HepG2 (cell line): ENCODE data around the gene PLA1A. TPM values are rescaled to one million over a fixed set of nuclear protein-coding genes. Genes with fewer than 3 reads are reported as not detected.

Experiments
- ATAC-seq: fragments of 200-7000 bp; cut with Tn5 transposase; 3 replicates; pipeline ENCODE4 v1.9.1; 2020; ENCODE audit warnings: mild to moderate bottlenecking, moderate library complexity
- BruUV-seq: library from RNA; stranded (reverse); fragments of 400-500 nt; replicated peaks from 2 replicates; lab custom pipeline; 2021; lab: Mats Ljungman, UMichigan
- CTCF ChIA-PET: fragments of 300-600 bp; formaldehyde crosslinking; extraction: SDS; loops from one replicate; lab custom pipeline; 2021; ENCODE audit warnings: low total read pairs, inconsistent platforms, low intra/inter-chr PET ratio; lab: Yijun Ruan, JAX
- POLR2A ChIA-PET: fragments of 350-600 bp; sonication (Branson Sonifier 250); formaldehyde crosslinking; loops from one replicate; lab custom pipeline; 2020; ENCODE audit warnings: antibody characterized with exemption, inconsistent platforms; lab: Yijun Ruan, JAX
- DNase-seq: peaks from one replicate; pipeline ENCODE4 v3.0.0-alpha.2; 2015; ENCODE audit warnings: low spot score
- FAIRE-seq: peaks from 3 replicates; lab custom pipeline; 2011; peaks lifted over from hg19 to GRCh38; lab: Jason Lieb, UNC
- H2AFZ ChIP-seq: one replicate; pipeline ENCODE4 v1.6.1; 2011; ENCODE audit warnings: low read length, inconsistent platforms
- H3K27ac ChIP-seq: fragments of 300-600 bp; 3 replicates; pipeline ENCODE4 v1.8.0; 2011; ENCODE audit warnings: mixed run types, mild to moderate bottlenecking, mixed read lengths, low read length, inconsistent platforms; ENCODE audit not compliant: insufficient read depth; ENCODE audit errors: extremely low read length
- H3K27me3 ChIP-seq, 2 experiments: fragments of 200-600 bp in 1 of 2; 2 replicates in 1 of 2; 3 replicates in 1 of 2; pipeline versions ENCODE4 v1.6.0 to v1.8.0; 2011; ENCODE audit warnings: low read length in 2 of 2, mild to moderate bottlenecking in 2 of 2, moderate library complexity in 2 of 2, inconsistent platforms in 1 of 2; ENCODE audit not compliant: insufficient read depth in 2 of 2, control insufficient read depth in 1 of 2
- H3K36me3 ChIP-seq, 2 experiments: fragments of 200-600 bp in 1 of 2; replicated peaks in 1 of 2; 2 replicates in 1 of 2; 3 replicates in 1 of 2; pipeline versions ENCODE4 v1.5.1 to v1.8.0; 2011; ENCODE audit warnings: low read length in 2 of 2, inconsistent platforms in 1 of 2; ENCODE audit not compliant: insufficient read depth in 2 of 2, control insufficient read depth in 1 of 2
- H3K4me1 ChIP-seq: 2 replicates; pipeline ENCODE4 v1.5.1; 2012; ENCODE audit warnings: low read length, inconsistent platforms; ENCODE audit not compliant: insufficient read depth
- H3K4me2 ChIP-seq: 2 replicates; pipeline ENCODE4 v1.6.0; 2011; ENCODE audit warnings: low read depth, low read length, inconsistent platforms
- H3K4me3 ChIP-seq, 3 experiments: fragments of 200-600 bp in 1 of 3; sonication (generic), shearing (Covaris generic) in 1 of 3; replicated peaks in 1 of 3; 2 replicates each; pipeline ENCODE4 v1.5.1; 2011 to 2016; ENCODE audit warnings: low read length in 3 of 3, inconsistent platforms in 2 of 3, low read depth in 2 of 3, mild to moderate bottlenecking in 2 of 3, control low read depth in 1 of 3, mixed read lengths in 1 of 3; ENCODE audit not compliant: insufficient read depth in 1 of 3
- H3K79me2 ChIP-seq: one replicate; pipeline ENCODE4 v1.6.1; 2011; ENCODE audit warnings: low read length, inconsistent platforms; ENCODE audit not compliant: insufficient read depth
- H3K9ac ChIP-seq: 2 replicates; pipeline ENCODE4 v1.6.0; 2011; ENCODE audit warnings: mild to moderate bottlenecking, low read depth, low read length, inconsistent platforms; ENCODE audit not compliant: insufficient read depth
- H3K9me3 ChIP-seq: 2 replicates; pipeline ENCODE4 v1.5.1; 2012; ENCODE audit warnings: mild to moderate bottlenecking, low read length
- H4K20me1 ChIP-seq: 2 replicates; pipeline ENCODE4 v1.6.0; 2011; ENCODE audit warnings: inconsistent platforms, mild to moderate bottlenecking, low read length, moderate library complexity; ENCODE audit not compliant: insufficient read depth
- CREB3 ChIP-seq: sonication (generic); formaldehyde crosslinking; IDR thresholded peaks from 2 replicates; pipeline ENCODE4 v1.5.0; 2020; ENCODE audit warnings: missing genetic modification reagents
- HINFP ChIP-seq: sonication (generic); formaldehyde crosslinking; IDR thresholded peaks from 2 replicates; pipeline ENCODE4 v1.4.0; 2020; ENCODE audit warnings: low read depth, mild to moderate bottlenecking, missing genetic modification reagents
- IRF9 ChIP-seq: sonication (generic); formaldehyde crosslinking; IDR thresholded peaks from 2 replicates; pipeline ENCODE4 v1.8.0; 2022; ENCODE audit warnings: missing genetic modification reagents, mild to moderate bottlenecking, borderline replicate concordance
- MTF1 ChIP-seq: sonication (generic); formaldehyde crosslinking; IDR thresholded peaks from 2 replicates; pipeline ENCODE4 v1.5.0; 2020; ENCODE audit warnings: missing genetic modification reagents
- REL ChIP-seq: sonication (generic); formaldehyde crosslinking; conservative IDR thresholded peaks from 2 replicates; pipeline ENCODE4 v1.8.0; 2022; ENCODE audit warnings: mild to moderate bottlenecking, missing genetic modification reagents, moderate library complexity
- SP4 ChIP-seq: sonication (generic); formaldehyde crosslinking; IDR thresholded peaks from 2 replicates; pipeline ENCODE4 v1.8.1; 2023; ENCODE audit warnings: mild to moderate bottlenecking, missing genetic modification reagents
- TBL1XR1 ChIP-seq: fragments of 150-350 bp; IDR thresholded peaks from 2 replicates; pipeline ENCODE4 v1.6.1; 2014; ENCODE audit warnings: borderline replicate concordance, low read length; ENCODE audit not compliant: partially characterized antibody
- ZNF296 ChIP-seq: sonication (generic); formaldehyde crosslinking; conservative IDR thresholded peaks from 2 replicates; pipeline ENCODE4 v1.5.0; 2020; ENCODE audit warnings: mild to moderate bottlenecking, missing genetic modification reagents
- ZNF773 ChIP-seq: sonication (generic); formaldehyde crosslinking; IDR thresholded peaks from 2 replicates; pipeline ENCODE4 v1.4.0; 2020; ENCODE audit warnings: missing genetic modification reagents, borderline replicate concordance
- WGBS: methylation state at CpG from one replicate; pipeline ENCODE4 v1.1.6; 2017; ENCODE audit warnings: low lambda C conversion rate; 5-methylcytosine and 5-hydroxymethylcytosine counted together
- in situ Hi-C: cut with HindIII; loops from 2 replicates; pipeline ENCODE4 v1.10.0; 2017; ENCODE audit warnings: low pct_unique_long_range_greater_than_20kb; ENCODE audit not compliant: extremely low pct_ligation_motif_present
- intact Hi-C: fragments of 100-400 bp; cut with micrococcal nuclease; formaldehyde crosslinking; loops from one replicate; pipeline ENCODE4 v1.10.0; 2022; ENCODE audit not compliant: unreplicated experiment
- polyA plus RNA-seq, 8 experiments: library from polyadenylated mRNA; depleted of rRNA in 3 of 8; stranded (reverse) in 7 of 8; unstranded in 1 of 8; fragments of >200 nt; fragmentation: Illumina TruSeq in 4 of 8; extraction: Trizol in 4 of 8; gene quantifications; 2 replicates each; pipeline versions ENCODE4 v1.2.1 to v1.2.3, GENCODE V29; 2011 to 2016; ENCODE audit warnings: low read depth in 4 of 8, missing spikeins in 1 of 8, mixed read lengths in 1 of 8; ENCODE audit not compliant: insufficient read depth in 1 of 8
- total RNA-seq, 5 experiments: library from RNA; depleted of rRNA; stranded (reverse); fragments of >200 nt; fragmentation: Illumina TruSeq; extraction: Trizol; gene quantifications; 2 replicates each; pipeline ENCODE4 v1.2.3, GENCODE V29; 2016; ENCODE audit warnings: low read depth in 1 of 5

The PLA1A gene
- total and polyA plus RNA-seq, 2 of the 13 experiments (the other 11 are each of a cell fraction or from before 2014, with no cell fraction given) = 0.11 to 0.18 TPM

GRCh38 chr3:119659606-119660291, 62.1 kb downstream of the PLA1A start (continued):
- TF ChIP-seq HINFP (CRISPR knock-in tag) (no peak), MTF1 (CRISPR knock-in tag) (no peak)

GRCh38 chr3:119660474-119661440, 63.1 kb downstream of the PLA1A start, which contains the start of gene POPDC2:
Gene POPDC2, minus strand, starts transcription at chr3:119660589. Its CDS starts 166 bp downstream, at chr3:119660423.
- intact Hi-C loops (no loop called here), in situ Hi-C loops (no loop called here)
- Histone ChIP-seq H2AFZ (no peak within 1 kb of the TSS), H3K4me1 (no peaks in the 10 kb centered on the region), H3K36me3 (no peaks in the 10 kb centered on the region), H3K27ac (no peak within 1 kb of the TSS), H4K20me1 (no peaks in the 10 kb centered on the region), H3K79me2 (no peaks in the 10 kb centered on the region), H3K9ac (no peak within 1 kb of the TSS), H3K9me3 (no peaks in the 10 kb centered on the region), H3K27me3 (no peaks in the 10 kb centered on the region), H3K4me2 (no peak within 1 kb of the TSS), H3K4me3 (no peak within 1 kb of the TSS)
- ATAC-seq = no peak
- TF ChIP-seq REL (CRISPR knock-in tag) = no peak
- no peak for TF ChIP-seq TBL1XR1
- no peak for TF ChIP-seq ZNF296 (CRISPR knock-in tag)
- no peak for TF ChIP-seq IRF9 (CRISPR knock-in tag)
- no peak for TF ChIP-seq CREB3 (CRISPR knock-in tag)
- TF ChIP-seq ZNF773 = no peak
- no peak for TF ChIP-seq SP4
- ChIA-PET POLR2A (no interaction called here), CTCF (no interaction called here)
- WGBS = 86% methylated on average over 9 of the region's 9 CpGs
- FAIRE-seq = no peak
- DNase-seq = no peak
- no TSS peak for BruUV-seq
